SK-N-SH (cell line): ENCODE results near the gene NAPB. TPM values are rescaled to one million over a fixed set of nuclear protein-coding genes. Genes with fewer than 3 reads are reported as not detected.

Experiments used
- CTCF ChIA-PET: fragments of 300-600, 350-600 bp; formaldehyde crosslinking; extraction: SDS; loops from one replicate; lab custom pipeline; 2021; lab: Yijun Ruan, JAX
- POLR2A ChIA-PET: fragments of 350-600 bp; sonication (Branson Sonifier 250); formaldehyde crosslinking; extraction: SDS; loops from one replicate; lab custom pipeline; 2020; ENCODE audit warnings: antibody characterized with exemption, inconsistent platforms; lab: Yijun Ruan, JAX
- DNase-seq: peaks from one replicate; pipeline ENCODE4 v3.0.0; 2012
- H2AFZ ChIP-seq: fragments of 200-600 bp; sonication (generic); 2 replicates; pipeline ENCODE4 v1.8.1; 2016; ENCODE audit warnings: antibody characterized with exemption, mild to moderate bottlenecking, low read depth
- H3F3A ChIP-seq: fragments of 200-600 bp; sonication (generic); replicated peaks from 2 replicates; pipeline ENCODE3; 2016; ENCODE audit warnings: antibody characterized with exemption, mild to moderate bottlenecking; ENCODE audit not compliant: insufficient read depth
- H3K27ac ChIP-seq, 2 experiments: fragments of 200-500 bp in 1 of 2; fragments of 200-600 bp in 1 of 2; sonication (Bioruptor generic) in 1 of 2; sonication (generic), shearing (Covaris generic) in 1 of 2; 2 replicates each; pipeline versions ENCODE4 v1.5.1 to v1.6.1; 2014 to 2016; ENCODE audit warnings: low read depth in 2 of 2, inconsistent platforms in 1 of 2, low read length in 1 of 2, mild to moderate bottlenecking in 1 of 2, mixed read lengths in 1 of 2
- H3K27me3 ChIP-seq: fragments of 200-600 bp; sonication (generic), shearing (Covaris generic); 2 replicates; pipeline ENCODE4 v1.6.1; 2016; ENCODE audit warnings: mixed run types; ENCODE audit not compliant: insufficient read depth
- H3K36me3 ChIP-seq, 2 experiments: fragments of 200-500 bp in 1 of 2; fragments of 200-600 bp in 1 of 2; sonication (Bioruptor generic) in 1 of 2; sonication (generic) in 1 of 2; replicated peaks in 1 of 2; 2 replicates each; pipeline versions ENCODE3 to v1.5.1; 2014 to 2016; ENCODE audit warnings: low read length in 1 of 2, mild to moderate bottlenecking in 1 of 2; ENCODE audit not compliant: insufficient read depth in 2 of 2, control insufficient read depth in 1 of 2
- H3K4me1 ChIP-seq, 2 experiments: fragments of 200-500 bp in 1 of 2; fragments of 200-600 bp in 1 of 2; sonication (Bioruptor generic) in 1 of 2; sonication (generic), shearing (Covaris generic) in 1 of 2; 2 replicates each; pipeline versions ENCODE4 v1.5.1 to v1.6.1; 2014 to 2016; ENCODE audit warnings: low read depth in 1 of 2, low read length in 1 of 2, mixed run types in 1 of 2; ENCODE audit not compliant: insufficient read depth in 2 of 2, control insufficient read depth in 1 of 2
- H3K4me2 ChIP-seq: fragments of 200-600 bp; sonication (generic), shearing (Covaris generic); 2 replicates; pipeline ENCODE4 v1.6.1; 2017; ENCODE audit warnings: mixed run types
- H3K4me3 ChIP-seq, 2 experiments: fragments of 200-500 bp in 1 of 2; fragments of 200-600 bp in 1 of 2; sonication (Bioruptor generic) in 1 of 2; sonication (generic), shearing (Covaris generic) in 1 of 2; 2 replicates each; pipeline versions ENCODE4 v1.5.1 to v1.8.1; 2014 to 2016; ENCODE audit warnings: low read depth in 2 of 2, inconsistent platforms in 1 of 2, low read length in 1 of 2, mild to moderate bottlenecking in 1 of 2, mixed read lengths in 1 of 2, moderate library complexity in 1 of 2
- H3K79me2 ChIP-seq: fragments of 200-600 bp; sonication (generic); 2 replicates; pipeline ENCODE4 v1.8.1; 2017; ENCODE audit warnings: mild to moderate bottlenecking; ENCODE audit not compliant: insufficient read depth
- H3K9ac ChIP-seq: fragments of 200-600 bp; sonication (generic); 2 replicates; pipeline ENCODE4 v1.6.1; 2017; ENCODE audit warnings: mixed run types
- H3K9me2 ChIP-seq: fragments of 200-600 bp; sonication (generic); 2 replicates; pipeline ENCODE4 v1.6.1; 2017; ENCODE audit warnings: mixed run types
- H3K9me3 ChIP-seq: fragments of 200-600 bp; sonication (generic); 2 replicates; pipeline ENCODE4 v1.6.1; 2017; ENCODE audit warnings: mixed run types, mild to moderate bottlenecking, moderate library complexity
- H4K20me1 ChIP-seq: fragments of 200-600 bp; sonication (generic); 2 replicates; pipeline ENCODE4 v1.6.1; 2017; ENCODE audit warnings: mild to moderate bottlenecking, mixed run types; ENCODE audit not compliant: insufficient read depth
- CHD2 ChIP-seq: fragments of 150-350 bp; IDR thresholded peaks from 2 replicates; pipeline ENCODE4 v1.6.1; 2018; ENCODE audit warnings: low read length; ENCODE audit not compliant: partially characterized antibody
- EP300 ChIP-seq, 2 experiments: IDR thresholded peaks; 2 replicates each; pipeline versions ENCODE4 v1.4.0 to v1.6.1; 2012; ENCODE audit warnings: borderline replicate concordance in 1 of 2, low read depth in 1 of 2, low read length in 1 of 2
- GABPA ChIP-seq: IDR thresholded peaks from 2 replicates; pipeline ENCODE4 v1.4.0; 2012; ENCODE audit warnings: low read depth, mild to moderate bottlenecking
- IRF3 ChIP-seq: fragments of 150-350 bp; IDR thresholded peaks from 2 replicates; pipeline ENCODE4 v1.6.1; 2016; ENCODE audit warnings: mild to moderate bottlenecking, low read depth, low read length
- JUND ChIP-seq: IDR thresholded peaks from 2 replicates; pipeline ENCODE4 v1.4.0; 2012
- MEF2A ChIP-seq: IDR thresholded peaks from 2 replicates; pipeline ENCODE4 v1.4.0; 2012; ENCODE audit warnings: low read depth, borderline replicate concordance
- NFIC ChIP-seq: IDR thresholded peaks from 2 replicates; pipeline ENCODE4 v1.4.0; 2012; ENCODE audit warnings: borderline replicate concordance
- NRF1 ChIP-seq: IDR thresholded peaks from 2 replicates; pipeline ENCODE4 v1.6.1; 2012; ENCODE audit warnings: low read depth, mild to moderate bottlenecking, low read length
- POLR2AphosphoS5 ChIP-seq: IDR thresholded peaks from 2 replicates; pipeline ENCODE4 v1.6.1; 2012; ENCODE audit warnings: low read depth, low read length
- RAD21 ChIP-seq: IDR thresholded peaks from 2 replicates; pipeline ENCODE4 v1.6.1; 2012; ENCODE audit warnings: mild to moderate bottlenecking, low read length
- RCOR1 ChIP-seq: fragments of 150-350 bp; IDR thresholded peaks from 2 replicates; pipeline ENCODE4 v1.6.1; 2017; ENCODE audit warnings: antibody characterized with exemption, low read length
- REST ChIP-seq: IDR thresholded peaks from 2 replicates; pipeline ENCODE4 v1.6.1; 2012; ENCODE audit warnings: mild to moderate bottlenecking, low read depth, low read length, moderate library complexity
- SIN3A ChIP-seq: IDR thresholded peaks from 2 replicates; pipeline ENCODE4 v1.6.1; 2012; ENCODE audit warnings: low read depth, mild to moderate bottlenecking, low read length, moderate library complexity, borderline replicate concordance
- TAF1 ChIP-seq: IDR thresholded peaks from 2 replicates; pipeline ENCODE4 v1.6.1; 2012; ENCODE audit warnings: low read depth, mild to moderate bottlenecking, low read length, moderate library complexity, borderline replicate concordance
- TCF12 ChIP-seq: IDR thresholded peaks from 2 replicates; pipeline ENCODE4 v1.4.0; 2012
- WGBS: methylation state at CpG from one replicate; pipeline ENCODE4 v1.1.6; 2017; ENCODE audit warnings: low lambda C conversion rate; 5-methylcytosine and 5-hydroxymethylcytosine counted together
- polyA plus RNA-seq, 3 experiments: library from polyadenylated mRNA; depleted of rRNA; stranded (reverse); fragments of >200 nt; gene quantifications; 2 replicates each; pipeline ENCODE4 v1.2.3, GENCODE V29; 2012
- TF ChIP-seq, protein P1 (sequence below): fragments of 150-350 bp; IDR thresholded peaks from 2 replicates; pipeline ENCODE4 v1.6.1; 2017; ENCODE audit warnings: antibody characterized with exemption, low read length, low read depth, borderline replicate concordance
- TF ChIP-seq, protein P2 (sequence below): IDR thresholded peaks from 2 replicates; pipeline ENCODE4 v1.4.0; 2012; ENCODE audit warnings: low read depth, borderline replicate concordance
- TF ChIP-seq, protein P3 (sequence below): IDR thresholded peaks from 2 replicates; pipeline ENCODE4 v1.4.0; 2012; ENCODE audit warnings: low read depth, borderline replicate concordance

NAPB gene
- polyA plus RNA-seq, 1 of the 3 experiments (the other 2 are of a cell fraction) = 3.0 TPM

GRCh38 chr20:23343590-23343989, 77.7 kb downstream of the NAPB start:
- H3K36me3 ChIP-seq = no peaks in the 10 kb centered on the region
- no peaks in the 10 kb centered on the region for H3F3A ChIP-seq
- 41% methylated on average over 1 of the region's 1 CpG for WGBS
- TF ChIP-seq, protein P1, sequence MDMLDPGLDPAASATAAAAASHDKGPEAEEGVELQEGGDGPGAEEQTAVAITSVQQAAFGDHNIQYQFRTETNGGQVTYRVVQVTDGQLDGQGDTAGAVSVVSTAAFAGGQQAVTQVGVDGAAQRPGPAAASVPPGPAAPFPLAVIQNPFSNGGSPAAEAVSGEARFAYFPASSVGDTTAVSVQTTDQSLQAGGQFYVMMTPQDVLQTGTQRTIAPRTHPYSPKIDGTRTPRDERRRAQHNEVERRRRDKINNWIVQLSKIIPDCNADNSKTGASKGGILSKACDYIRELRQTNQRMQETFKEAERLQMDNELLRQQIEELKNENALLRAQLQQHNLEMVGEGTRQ = no peak
- TF ChIP-seq JUND = no peak
- TF ChIP-seq, protein P2, sequence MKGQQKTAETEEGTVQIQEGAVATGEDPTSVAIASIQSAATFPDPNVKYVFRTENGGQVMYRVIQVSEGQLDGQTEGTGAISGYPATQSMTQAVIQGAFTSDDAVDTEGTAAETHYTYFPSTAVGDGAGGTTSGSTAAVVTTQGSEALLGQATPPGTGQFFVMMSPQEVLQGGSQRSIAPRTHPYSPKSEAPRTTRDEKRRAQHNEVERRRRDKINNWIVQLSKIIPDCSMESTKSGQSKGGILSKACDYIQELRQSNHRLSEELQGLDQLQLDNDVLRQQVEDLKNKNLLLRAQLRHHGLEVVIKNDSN = no peak
- no peak for TF ChIP-seq NFIC
- TF ChIP-seq NRF1 = no peak
- no peak for TF ChIP-seq TCF12
- H3K4me2 ChIP-seq = no peak overlapping the region
- CTCF ChIA-PET = interaction anchor here (9.0 kb wide), 1 partner anchor 652 kb away, joined by 131 read pairs; no protein-coding TSS in a partner anchor
- no peaks in the 10 kb centered on the region for H3K4me1 ChIP-seq
- no peak overlapping the region for H3K27ac ChIP-seq
- POLR2A ChIA-PET = no interaction called here
- H3K9ac ChIP-seq = no peak overlapping the region
- H3K27me3 ChIP-seq = peaks cover 31% of the 10 kb centered on the region; the same call in 1 of the 2 replicates
- no peaks in the 10 kb centered on the region for H4K20me1 ChIP-seq
- no peak for DNase-seq
- H3K4me3 ChIP-seq = no peak overlapping the region
- no peaks in the 10 kb centered on the region for H3K9me3 ChIP-seq
- no peak overlapping the region for H2AFZ ChIP-seq
- H3K79me2 ChIP-seq = no peaks in the 10 kb centered on the region
- no peaks in the 10 kb centered on the region for H3K9me2 ChIP-seq

GRCh38 chr20:23341073-23341472, 80.2 kb downstream of the NAPB start:
- H3K9me3 ChIP-seq = no peaks in the 10 kb centered on the region
- H3K4me2 ChIP-seq = no peak overlapping the region
- H3K9ac ChIP-seq = no peak overlapping the region
- no peak for DNase-seq
- H3K27ac ChIP-seq = no peak overlapping the region
- WGBS = 17% methylated on average over 2 of the region's 2 CpGs
- peaks cover 31% of the 10 kb centered on the region; the same call in 1 of the 2 replicates for H3K27me3 ChIP-seq
- TF ChIP-seq SIN3A (no peak), POLR2AphosphoS5 (no peak), RAD21 (no peak), RCOR1 (no peak), GABPA (no peak), TAF1 (no peak), NRF1 (no peak), REST (no peak), MEF2A (no peak), EP300 (IDR thresholded peaks at IDR 0.05; ENCODE audit: borderline replicate concordance in 1 of 2, low read depth in 1 of 2, low read length in 1 of 2) (no peak), TCF12 (no peak), CHD2 (no peak), IRF3 (no peak)
- TF ChIP-seq, protein P1 = no peak
- TF ChIP-seq, protein P3, sequence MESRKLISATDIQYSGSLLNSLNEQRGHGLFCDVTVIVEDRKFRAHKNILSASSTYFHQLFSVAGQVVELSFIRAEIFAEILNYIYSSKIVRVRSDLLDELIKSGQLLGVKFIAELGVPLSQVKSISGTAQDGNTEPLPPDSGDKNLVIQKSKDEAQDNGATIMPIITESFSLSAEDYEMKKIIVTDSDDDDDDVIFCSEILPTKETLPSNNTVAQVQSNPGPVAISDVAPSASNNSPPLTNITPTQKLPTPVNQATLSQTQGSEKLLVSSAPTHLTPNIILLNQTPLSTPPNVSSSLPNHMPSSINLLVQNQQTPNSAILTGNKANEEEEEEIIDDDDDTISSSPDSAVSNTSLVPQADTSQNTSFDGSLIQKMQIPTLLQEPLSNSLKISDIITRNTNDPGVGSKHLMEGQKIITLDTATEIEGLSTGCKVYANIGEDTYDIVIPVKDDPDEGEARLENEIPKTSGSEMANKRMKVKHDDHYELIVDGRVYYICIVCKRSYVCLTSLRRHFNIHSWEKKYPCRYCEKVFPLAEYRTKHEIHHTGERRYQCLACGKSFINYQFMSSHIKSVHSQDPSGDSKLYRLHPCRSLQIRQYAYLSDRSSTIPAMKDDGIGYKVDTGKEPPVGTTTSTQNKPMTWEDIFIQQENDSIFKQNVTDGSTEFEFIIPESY = no peak
- TF ChIP-seq, all 33 proteins: peak for 0
- no peaks in the 10 kb centered on the region for H4K20me1 ChIP-seq
- no peaks in the 10 kb centered on the region for H3K79me2 ChIP-seq
- no peak overlapping the region for H3K4me3 ChIP-seq
- CTCF ChIA-PET = interaction anchor here (0.7 to 9.0 kb wide), 23 partner anchors 9 to 1005 kb away, joined by 3 to 131 read pairs (median 4); partner anchors contain the start of genes NAPB and NXT1
- H3K4me1 ChIP-seq = no peaks in the 10 kb centered on the region; a peak in 1 of 4 replicates
- no peaks in the 10 kb centered on the region for H3K9me2 ChIP-seq
- no peak overlapping the region for H2AFZ ChIP-seq
- no peaks in the 10 kb centered on the region for H3F3A ChIP-seq
- POLR2A ChIA-PET = interaction anchor here (1.0 kb wide), 1 partner anchor 9 kb away, joined by 7 read pairs; no protein-coding TSS in a partner anchor
- no peaks in the 10 kb centered on the region for H3K36me3 ChIP-seq
